NOMO-1 treated with dmso at 0.1 percent for 144 hours (cell line): ENCODE data around the gene ZC3H12C.

Experiments
- DNase-seq: peaks from one replicate; lab custom pipeline; 2025; ENCODE audit not compliant: unreplicated experiment; lab: John Stamatoyannopoulos, UW

ZC3H12C gene

DNA sequence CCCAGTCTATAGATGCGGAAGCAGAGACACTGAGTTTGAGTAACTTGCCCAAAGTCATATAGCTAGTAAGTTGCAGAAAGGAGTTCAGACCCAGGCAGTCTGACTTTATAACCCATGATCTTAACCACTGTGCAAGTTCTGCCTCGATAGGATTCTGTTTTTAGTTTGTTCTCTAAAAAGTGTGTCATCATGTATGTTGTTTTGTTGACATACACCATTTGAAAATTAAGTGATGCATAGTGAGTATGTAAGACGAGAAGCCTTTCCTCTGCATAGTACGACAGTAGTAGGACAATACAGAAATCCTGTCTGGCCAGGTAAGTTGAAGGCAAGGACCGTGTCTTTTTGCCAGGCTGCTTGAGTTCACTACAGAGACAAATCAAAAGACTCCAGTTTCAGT lies 3.3 kb downstream of the ZC3H12C start:
- no peak for DNase-seq

DNA sequence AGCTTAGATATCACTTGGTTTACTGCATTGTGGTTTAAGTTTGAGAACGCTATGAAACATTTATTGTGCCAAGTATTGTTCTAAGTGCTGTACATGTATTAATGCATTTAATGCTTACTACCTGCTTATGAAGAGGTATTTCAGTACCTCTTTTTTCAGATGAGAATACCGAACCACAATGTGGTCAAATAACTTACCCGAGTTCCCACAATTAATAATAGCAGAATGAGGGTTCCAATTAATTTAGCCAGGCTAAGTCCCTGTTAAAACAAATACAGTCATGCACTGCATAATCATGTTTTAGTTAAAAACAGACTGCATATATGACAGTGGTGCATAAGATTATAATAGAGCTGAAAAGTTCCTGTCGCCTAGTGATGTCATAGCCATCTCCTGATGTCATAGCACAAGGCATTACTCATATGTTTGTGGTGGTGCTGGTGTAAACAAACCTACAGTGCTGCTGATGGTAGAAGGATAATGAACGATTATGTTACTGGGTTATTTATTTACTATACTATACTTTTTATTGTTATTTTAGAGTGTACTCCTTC lies 4.3 kb downstream of the ZC3H12C start:
- DNase-seq, result no peak

DNA sequence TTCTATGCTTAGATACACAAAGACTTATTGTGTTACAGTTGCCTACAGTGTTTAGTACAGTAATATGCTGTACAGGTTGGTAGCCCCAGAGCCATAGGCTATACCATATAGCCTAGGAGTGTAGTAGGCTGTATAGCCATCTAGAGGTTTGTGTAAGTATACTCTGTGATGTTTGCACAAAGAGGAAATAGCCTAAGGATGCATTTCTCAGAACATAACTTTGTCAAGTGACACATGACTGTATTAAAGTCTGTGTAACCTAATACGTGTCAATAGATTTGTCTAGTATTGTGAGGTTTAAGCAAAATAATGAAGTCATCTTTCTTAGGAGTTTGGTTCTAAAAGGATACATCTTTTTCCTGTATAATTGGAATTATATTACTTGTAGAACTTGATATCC lies 5.5 kb downstream of the ZC3H12C start:
- no peak for DNase-seq

DNA sequence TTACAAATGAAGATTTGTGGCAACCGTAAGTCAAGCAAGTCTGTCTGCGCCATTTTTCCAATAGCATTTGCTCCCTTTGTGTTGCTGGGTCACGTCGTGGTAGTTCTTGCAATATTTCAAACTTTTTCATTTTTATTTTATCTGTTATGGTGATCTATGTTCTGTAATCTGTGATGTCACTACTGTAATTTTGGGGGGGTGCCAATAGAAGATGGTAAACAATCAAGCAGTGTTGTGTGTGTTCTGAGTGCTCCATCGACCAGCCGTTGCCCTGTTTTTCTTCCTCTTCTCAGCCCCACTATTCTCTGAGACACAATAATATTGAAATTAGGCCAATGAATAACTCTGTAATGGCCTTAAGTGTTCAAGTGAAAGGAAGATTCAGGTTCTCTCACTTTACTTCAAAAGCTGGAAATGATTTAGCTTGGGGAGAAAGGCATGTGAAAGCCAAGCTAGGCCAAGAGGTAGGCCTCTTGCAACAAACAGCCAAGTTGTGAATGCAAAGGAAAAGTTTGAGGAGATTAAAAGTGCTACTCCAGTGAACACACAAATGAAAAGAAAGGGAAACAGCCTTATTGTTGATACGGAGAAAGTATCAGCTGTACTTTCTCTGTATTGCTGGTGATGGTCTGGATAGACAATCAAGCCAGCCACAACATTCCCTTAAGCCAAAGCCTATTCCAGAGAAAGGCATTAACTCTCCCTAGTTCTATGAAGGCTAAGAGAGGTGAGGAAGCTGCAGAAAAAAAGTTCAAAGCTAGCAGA lies 7.5 kb downstream of the ZC3H12C start:
- DNase-seq, result no peak

DNA sequence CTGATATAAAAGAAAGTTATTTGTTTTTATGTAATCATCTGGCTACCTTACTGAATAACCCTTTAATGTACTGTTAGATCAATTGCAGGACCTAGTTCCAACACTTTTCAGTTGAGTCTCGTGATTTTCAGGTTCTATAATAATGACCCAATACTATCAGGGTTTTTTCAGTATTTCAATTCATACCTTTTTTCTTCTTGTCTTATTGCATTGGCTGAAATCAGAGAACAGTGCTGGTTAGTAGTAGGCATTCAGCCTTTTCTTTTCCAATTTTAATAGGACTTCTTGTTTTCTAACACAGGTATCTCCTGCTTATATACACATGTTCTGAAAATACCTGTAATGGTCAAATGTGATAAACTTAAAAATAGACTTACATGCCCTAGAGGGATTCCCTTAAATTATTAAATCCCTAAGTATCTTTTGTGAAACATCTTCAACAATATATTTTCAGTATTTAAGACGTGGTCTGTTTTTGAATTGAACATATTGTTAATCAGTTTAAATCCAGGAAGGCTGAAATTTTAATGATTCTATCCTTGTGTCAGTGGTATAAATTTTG lies 13.6 kb downstream of the ZC3H12C start:
- no peak for DNase-seq

DNA sequence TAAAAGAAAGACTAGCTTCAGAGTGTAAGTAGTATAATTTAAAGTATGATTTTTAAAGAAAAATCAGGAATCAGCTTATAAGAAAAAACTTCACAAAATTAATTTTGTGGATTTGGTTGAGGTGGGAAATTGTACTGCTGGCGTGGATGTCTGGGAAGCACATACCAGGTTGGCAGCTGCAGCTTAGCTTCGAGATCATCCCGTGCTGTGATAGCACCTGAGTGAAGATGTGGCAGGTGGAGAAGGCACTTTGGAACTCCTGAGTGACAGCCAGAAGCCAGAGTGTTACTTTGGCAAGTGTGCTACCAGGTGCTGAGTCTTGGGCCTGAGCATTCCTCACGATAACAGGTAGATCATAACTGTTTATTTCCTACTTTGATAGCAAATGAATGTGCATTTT lies 17.7 kb downstream of the ZC3H12C start:
- DNase-seq, result no peak

DNA sequence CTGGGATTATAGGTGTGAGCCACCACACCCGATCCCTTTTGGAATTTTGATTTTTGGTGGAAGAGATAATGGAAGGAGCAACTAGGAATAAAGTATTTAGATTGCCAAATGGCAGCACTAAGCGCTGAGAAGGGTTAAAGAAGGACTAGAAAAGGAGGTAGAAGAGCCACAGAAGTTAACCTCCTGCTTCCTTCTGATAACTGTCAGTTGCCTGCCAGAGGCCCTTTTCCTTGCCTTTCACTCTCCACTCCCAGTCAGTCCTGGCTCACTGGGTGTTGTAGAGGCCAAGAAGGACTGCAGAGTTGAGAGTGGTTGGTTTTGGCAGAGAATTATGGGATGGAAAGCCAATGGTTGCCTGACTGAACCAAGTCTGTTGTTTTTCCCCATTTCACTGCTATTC lies 19.3 kb downstream of the ZC3H12C start:
- DNase-seq, result no peak

DNA sequence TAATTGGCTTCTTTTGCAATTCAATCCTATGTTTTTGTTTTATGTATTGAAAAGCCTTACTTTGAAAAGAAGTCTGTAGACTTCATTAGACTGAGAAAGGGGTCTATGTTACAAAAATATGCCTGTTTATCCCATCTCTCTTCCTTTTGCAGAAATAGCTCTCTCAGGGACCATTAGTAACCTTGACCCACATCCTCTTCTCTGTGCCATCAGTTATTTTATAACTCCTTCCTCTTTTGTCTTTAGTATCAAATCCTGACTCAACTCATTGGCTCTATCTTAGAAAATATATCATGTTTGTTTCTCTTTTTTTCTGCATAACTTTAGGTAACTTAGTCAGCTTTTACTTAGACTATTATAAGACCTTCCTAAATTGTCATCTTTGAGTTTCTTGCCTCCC lies 20.3 kb downstream of the ZC3H12C start:
- DNase-seq, result peak; percentile 52

DNA sequence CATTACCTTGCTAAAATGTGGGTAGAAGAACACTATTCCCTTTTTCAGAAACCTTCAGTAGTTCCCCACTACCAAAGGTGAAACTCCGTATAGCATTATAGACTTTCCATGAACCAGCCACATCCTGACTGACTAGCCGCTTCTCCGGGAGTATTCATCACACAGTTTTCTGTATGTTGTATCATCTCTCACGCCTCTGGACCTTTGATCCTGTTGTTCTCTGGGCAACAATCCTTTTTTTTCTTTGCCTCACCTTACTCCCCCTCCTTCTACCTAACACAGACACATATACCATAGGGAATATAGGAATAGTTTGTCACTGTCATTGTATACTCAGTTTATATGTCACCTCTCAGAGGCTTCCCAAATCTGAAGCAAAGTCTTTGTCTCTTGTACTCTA lies 20.8 kb downstream of the ZC3H12C start:
- no peak for DNase-seq

DNA sequence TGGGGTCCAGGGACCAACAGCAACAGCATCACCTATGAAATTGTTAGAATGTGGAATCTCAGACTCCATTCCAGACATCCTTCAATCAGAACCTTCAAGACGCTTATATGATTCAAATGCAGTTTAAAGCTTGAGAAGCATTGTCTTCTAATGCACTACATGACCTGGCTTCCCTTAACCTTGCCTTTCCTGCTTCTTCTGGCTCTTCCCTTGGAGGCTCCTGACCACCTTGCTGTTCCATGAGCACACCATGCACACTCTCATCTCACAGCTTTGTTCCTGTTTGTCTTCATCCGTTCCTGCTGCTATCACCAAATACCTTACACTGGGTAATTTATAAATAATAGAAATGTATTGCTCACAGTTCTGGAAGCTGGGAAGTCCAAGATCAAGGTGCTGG lies 26.1 kb downstream of the ZC3H12C start:
- no peak for DNase-seq

DNA sequence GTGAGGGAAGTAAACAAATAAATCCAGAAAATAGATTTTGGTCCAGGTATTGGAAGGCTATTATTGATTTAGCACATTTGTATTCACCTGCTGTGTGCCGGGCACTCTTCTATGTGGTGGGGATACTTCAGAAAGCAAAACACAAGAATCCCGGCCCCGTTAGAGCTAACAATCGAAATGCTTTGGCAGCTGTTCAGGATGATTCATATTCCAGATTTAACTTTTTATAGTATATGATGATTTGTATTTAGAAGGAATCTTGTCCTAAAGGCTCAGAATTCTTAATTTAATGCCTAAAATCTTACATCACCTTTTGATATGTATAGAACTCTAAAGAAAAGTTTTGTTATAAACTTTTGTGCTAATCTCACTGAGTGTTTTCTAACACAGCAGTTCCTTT lies 28.0 kb downstream of the ZC3H12C start:
- no peak for DNase-seq

DNA sequence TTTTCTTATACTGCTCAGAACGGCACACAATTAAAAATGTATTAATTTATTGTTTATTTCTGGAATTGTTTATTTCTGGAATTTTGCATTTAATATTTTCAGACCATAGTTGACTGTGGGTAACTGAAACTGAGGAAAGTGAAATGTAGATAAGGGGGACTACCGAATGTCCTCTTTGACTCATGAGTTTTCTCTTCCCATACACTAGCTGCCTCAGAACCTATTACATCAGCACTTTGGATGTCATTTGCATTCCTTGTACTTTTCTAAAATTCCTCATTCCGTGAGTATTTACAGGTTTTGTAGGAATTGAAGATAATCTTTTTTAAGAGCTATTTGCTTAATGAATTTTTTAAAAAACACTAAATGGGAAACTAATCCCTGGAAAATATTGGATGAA lies 29.8 kb downstream of the ZC3H12C start:
- DNase-seq, result no peak

DNA sequence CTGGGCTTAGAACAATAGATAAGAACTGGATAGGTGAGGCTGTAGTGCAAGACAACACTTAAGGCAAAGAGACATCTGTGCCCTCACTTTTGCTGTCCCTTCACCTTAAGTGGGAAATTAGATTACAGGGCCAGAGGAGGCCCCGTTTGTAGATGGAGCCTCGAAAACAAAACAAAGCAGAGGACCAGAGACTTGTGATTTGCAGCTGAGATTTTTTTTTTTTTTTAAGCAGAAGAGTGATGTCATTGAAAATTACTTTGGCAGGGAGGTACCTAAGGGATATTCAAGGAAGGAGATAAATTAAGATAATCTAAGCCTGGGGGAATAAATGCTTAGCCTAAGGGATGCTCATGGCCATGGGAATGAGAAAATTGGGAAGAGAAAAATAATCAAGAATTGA lies 31.4 kb downstream of the ZC3H12C start:
- DNase-seq, result no peak

DNA sequence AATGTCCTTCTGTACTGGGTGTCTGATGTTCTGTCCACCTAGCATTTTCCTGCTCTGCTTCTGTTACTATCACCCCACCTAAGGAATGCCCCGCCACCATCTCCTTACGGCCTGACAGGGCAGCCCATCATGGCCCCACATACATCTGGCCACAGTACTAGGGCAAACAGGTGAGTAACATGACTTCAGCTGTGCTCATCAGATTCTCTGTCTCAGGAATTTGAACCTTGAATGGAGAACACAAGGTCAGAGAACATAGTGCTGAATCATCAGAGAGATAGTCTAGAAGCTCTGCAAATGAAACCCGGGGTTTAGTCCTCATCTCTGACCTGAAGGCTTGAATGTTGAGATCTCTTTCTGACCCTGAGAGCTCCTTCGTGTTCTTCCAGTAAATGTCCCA lies 32.4 kb downstream of the ZC3H12C start:
- DNase-seq, result no peak

DNA sequence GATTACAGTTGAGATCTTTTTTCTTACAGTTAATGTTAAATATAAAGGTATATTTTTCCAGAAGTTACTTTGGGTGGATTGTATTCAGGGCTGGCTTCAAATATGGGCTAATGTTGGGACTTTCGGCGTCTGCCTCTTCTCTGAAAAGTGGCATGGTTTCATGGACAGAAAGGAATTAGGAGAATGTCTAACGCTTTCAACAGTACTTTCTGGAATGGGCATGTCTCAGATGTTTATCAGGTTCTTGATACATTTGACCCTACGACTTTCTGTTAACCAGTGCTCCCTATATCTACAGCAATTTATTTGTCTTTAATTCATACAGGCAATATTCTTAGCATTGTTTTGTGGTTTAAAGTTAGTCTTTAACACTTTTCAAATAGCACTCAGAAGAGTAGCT lies 33.7 kb downstream of the ZC3H12C start:
- no peak for DNase-seq

DNA sequence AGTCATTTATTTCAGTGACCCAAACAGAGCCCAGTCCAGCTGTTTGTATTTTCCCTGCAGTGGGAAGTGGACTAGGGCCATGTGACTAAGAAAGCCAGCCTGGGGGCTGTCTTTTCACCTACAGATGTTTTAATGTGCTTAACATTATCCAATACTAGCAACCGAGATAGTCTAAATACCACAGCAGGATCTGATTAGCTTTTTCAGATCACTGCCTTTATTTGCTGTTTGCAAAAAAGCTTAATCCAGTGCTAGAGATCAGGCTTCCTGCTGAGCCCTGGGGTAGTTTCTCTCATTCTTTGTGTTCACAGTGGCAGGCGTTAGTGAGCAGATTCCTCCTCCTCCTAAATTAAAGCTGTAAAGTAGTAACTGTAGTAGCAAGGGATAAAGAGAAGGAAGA lies 35.0 kb downstream of the ZC3H12C start:
- no peak for DNase-seq

DNA sequence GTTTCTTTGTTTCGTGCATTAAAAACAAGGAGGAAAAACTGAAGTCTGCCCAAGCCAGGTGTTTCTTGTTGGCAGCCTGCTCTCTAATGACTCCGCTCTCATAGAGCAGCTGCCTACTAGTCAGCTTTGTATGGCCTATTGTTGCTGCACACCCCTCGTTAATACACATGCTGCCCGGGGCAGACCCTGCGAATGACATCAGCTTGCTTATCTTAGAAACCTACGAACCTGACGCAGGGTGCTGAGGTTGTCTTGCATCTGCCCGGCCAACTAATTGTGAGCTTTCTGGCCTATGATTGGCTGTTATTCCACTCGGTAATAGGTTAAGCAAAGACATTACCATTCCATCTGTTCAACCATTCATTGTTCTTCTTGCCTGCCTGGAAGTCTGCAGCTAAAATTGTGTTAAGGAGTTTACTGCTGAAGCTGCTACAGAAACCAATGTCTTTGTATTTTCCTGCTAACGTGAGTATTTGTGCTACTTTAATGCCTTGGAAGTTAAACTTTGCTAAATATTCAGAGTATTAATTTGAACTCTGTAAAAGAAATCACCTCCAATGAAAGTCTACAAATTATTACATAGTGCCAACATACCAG lies 37.5 kb downstream of the ZC3H12C start:
- no peak for DNase-seq

DNA sequence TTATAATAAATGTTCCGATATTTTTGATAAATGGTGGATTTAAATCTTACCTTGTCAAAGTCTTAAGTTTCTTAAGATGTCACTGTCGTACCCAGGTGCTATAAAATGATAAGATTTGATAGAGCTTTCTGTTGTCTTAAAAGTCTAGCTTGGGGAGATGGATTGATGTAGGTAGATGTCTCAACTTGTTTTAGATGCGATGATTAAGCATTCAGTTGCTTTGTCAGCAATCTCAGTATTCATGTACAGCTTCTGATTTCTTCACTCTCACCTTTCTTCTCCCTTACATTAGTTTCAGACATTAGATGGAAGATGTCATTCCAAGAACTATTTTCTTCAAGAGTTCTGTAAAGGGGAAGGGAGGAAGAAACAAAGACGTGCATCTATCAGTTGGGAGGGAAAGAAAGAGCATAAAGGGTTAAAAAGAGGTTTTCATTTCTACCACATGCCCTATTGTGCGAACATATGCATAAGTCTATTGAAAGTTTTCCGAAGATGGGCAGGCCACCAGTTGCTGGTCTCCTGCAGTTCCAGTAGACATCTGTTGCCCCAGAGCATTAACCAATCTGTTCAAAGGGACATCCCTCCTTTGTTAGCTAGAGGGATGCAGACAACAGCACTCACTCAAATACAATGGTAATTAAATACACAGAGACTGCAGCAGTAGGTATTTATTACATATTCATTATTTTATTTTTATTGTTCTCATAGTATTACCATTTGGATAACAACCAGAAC lies 38.4 kb downstream of the ZC3H12C start:
- no peak for DNase-seq

DNA sequence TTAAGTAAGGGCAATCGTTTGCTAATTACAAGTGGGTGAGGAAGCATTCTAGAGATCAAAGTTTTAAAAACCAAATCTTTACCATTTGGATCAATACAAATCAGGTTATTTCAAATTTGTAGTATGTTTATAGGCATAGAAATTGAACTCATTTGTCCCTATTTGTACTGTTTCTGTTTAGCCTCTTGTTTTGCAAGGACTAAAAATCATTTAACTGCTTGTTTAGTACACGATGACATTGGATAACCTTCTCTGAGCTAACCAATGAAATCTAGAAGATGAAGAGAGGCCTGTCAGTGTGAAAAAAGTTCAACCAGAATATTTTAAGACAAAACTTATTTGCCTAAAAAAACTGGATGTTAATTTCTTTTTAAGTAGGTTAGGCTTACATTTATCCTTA lies 40.0 kb downstream of the ZC3H12C start:
- no peak for DNase-seq

DNA sequence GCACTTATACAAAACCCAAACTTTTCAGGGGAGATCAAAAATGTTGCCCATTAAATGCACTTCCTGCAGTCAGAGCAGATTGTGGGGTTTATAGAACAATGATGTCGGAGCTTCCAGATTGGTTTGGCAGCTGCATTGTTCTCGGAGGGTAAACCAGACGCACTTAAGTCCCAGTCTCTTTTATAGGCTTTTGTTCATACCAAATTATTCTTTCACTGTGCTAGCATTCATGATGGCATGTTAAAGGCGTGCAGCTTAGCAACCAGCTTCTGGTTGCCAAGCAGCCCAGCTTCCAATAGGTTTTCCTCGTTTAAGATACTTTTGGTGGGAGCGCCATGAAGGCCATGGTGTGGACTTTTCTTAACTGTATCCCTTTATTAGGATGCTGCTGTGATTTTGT lies 40.9 kb downstream of the ZC3H12C start:
- DNase-seq, result no peak

DNA sequence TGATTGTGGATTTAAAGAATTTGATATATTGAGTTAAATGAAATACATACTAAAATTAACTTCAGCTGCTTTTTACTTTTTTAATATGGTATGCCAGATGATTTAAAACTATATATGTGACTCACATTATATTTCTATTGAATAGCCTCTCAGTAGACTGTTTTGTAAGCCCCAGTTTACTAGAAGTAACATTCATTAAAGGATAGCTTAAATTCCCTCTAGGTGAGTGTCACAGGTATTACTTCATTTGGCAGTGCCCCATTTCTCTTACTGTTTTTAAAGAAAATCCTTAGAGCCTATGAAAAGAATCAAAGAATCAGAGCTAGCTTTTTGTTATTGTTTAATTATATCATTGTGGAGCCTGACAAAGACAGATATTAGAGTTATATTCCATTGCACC lies 48.6 kb downstream of the ZC3H12C start:
- DNase-seq, result no peak
